CD14-positive monocyte (primary cell): ENCODE results near the gene ARFGAP2. TPM values are rescaled to one million over a fixed set of nuclear protein-coding genes. Genes with fewer than 3 reads are reported as not detected.

Source experiments
- DNase-seq, 3 donors: peaks; one replicate each; pipeline ENCODE4 v3.0.0-alpha.2; 2011 to 2022
- H2AFZ ChIP-seq: 2 replicates; pipeline ENCODE4 v1.6.0; 2012; ENCODE audit warnings: mild to moderate bottlenecking, low read depth, low read length, inconsistent platforms; ENCODE audit not compliant: insufficient read depth, poor library complexity, severe bottlenecking
- H3K27ac ChIP-seq, 2 donors: 1 replicate in 1 of 2; 2 replicates in 1 of 2; pipeline ENCODE4 v1.5.1; 2012 to 2013; ENCODE audit warnings: low read length in 2 of 2, control low read depth in 1 of 2, inconsistent platforms in 1 of 2, low read depth in 1 of 2, mild to moderate bottlenecking in 1 of 2
- H3K27me3 ChIP-seq, 2 donors: one replicate each; pipeline versions ENCODE4 v1.6.0 to v1.6.1; 2011 to 2013; ENCODE audit warnings: low read length in 2 of 2; ENCODE audit not compliant: control insufficient read depth in 2 of 2, insufficient read depth in 2 of 2
- H3K36me3 ChIP-seq, 2 donors: replicated peaks in 1 of 2; 1 replicate in 1 of 2; 2 replicates in 1 of 2; pipeline versions ENCODE4 v1.5.1 to v1.6.1; 2012 to 2013; ENCODE audit warnings: low read length in 2 of 2, control low read depth in 1 of 2, inconsistent platforms in 1 of 2, mild to moderate bottlenecking in 1 of 2; ENCODE audit not compliant: insufficient read depth in 2 of 2, control insufficient read depth in 1 of 2
- H3K4me1 ChIP-seq, 2 donors: 1 replicate in 1 of 2; 2 replicates in 1 of 2; pipeline versions ENCODE4 v1.5.1 to v1.6.1; 2012 to 2013; ENCODE audit warnings: low read length in 2 of 2, control low read depth in 1 of 2, inconsistent platforms in 1 of 2, mild to moderate bottlenecking in 1 of 2, moderate library complexity in 1 of 2; ENCODE audit not compliant: insufficient read depth in 2 of 2, control insufficient read depth in 1 of 2
- H3K4me2 ChIP-seq: replicated peaks from 2 replicates; pipeline ENCODE3; 2012; ENCODE audit warnings: low read length, moderate library complexity, mild to moderate bottlenecking; ENCODE audit not compliant: poor library complexity, severe bottlenecking; ENCODE audit errors: extremely low read depth
- H3K4me3 ChIP-seq, 3 experiments: fragments of 200-600 bp in 1 of 3; sonication (generic) in 1 of 3; replicated peaks in 1 of 3; 1 replicate in 2 of 3; 2 replicates in 1 of 3; pipeline ENCODE4 v1.5.1; 2011 to 2013; ENCODE audit warnings: low read length in 3 of 3, mild to moderate bottlenecking in 3 of 3, control low read depth in 2 of 3, low read depth in 2 of 3, inconsistent platforms in 1 of 3, moderate library complexity in 1 of 3
- H3K79me2 ChIP-seq: 2 replicates; pipeline ENCODE4 v1.6.0; 2012; ENCODE audit warnings: mild to moderate bottlenecking, control low read depth, inconsistent platforms, low read length, moderate library complexity; ENCODE audit not compliant: insufficient read depth
- H3K9ac ChIP-seq: 2 replicates; pipeline ENCODE4 v1.6.0; 2017; ENCODE audit warnings: low read length, mild to moderate bottlenecking; ENCODE audit not compliant: insufficient read depth, poor library complexity, severe bottlenecking
- H3K9me3 ChIP-seq, 2 donors: replicated peaks in 1 of 2; 1 replicate in 1 of 2; 2 replicates in 1 of 2; pipeline versions ENCODE4 v1.5.1 to v1.6.1; 2012 to 2013; ENCODE audit warnings: low read length in 2 of 2, control low read depth in 1 of 2; ENCODE audit not compliant: control insufficient read depth in 1 of 2, insufficient read depth in 1 of 2
- H4K20me1 ChIP-seq: 2 replicates; pipeline ENCODE4 v1.6.0; 2012; ENCODE audit warnings: mild to moderate bottlenecking, low read length, control low read depth, moderate library complexity; ENCODE audit not compliant: insufficient read depth
- H3K27ac Mint-ChIP-seq, 7 donors: one replicate each; pipeline ENCODE4 v1.8.0; 2020; ENCODE audit warnings: mild to moderate bottlenecking in 7 of 7, mixed read lengths in 7 of 7, moderate library complexity in 6 of 7, inconsistent platforms in 2 of 7
- H3K27me3 Mint-ChIP-seq, 3 donors: one replicate each; pipeline ENCODE4 v1.8.0; 2021 to 2022; ENCODE audit warnings: low read depth in 3 of 3, mild to moderate bottlenecking in 3 of 3, mixed read lengths in 3 of 3, moderate library complexity in 3 of 3, inconsistent platforms in 1 of 3
- H3K36me3 Mint-ChIP-seq, 2 donors: one replicate each; pipeline ENCODE4 v1.8.0; 2020; ENCODE audit warnings: mixed read lengths in 2 of 2, inconsistent platforms in 1 of 2, mild to moderate bottlenecking in 1 of 2
- H3K4me1 Mint-ChIP-seq: one replicate; pipeline ENCODE4 v1.8.0; 2020; ENCODE audit warnings: mild to moderate bottlenecking, mixed read lengths
- H3K4me3 Mint-ChIP-seq, 2 donors: one replicate each; pipeline ENCODE4 v1.8.0; 2020; ENCODE audit warnings: mild to moderate bottlenecking in 2 of 2, mixed read lengths in 2 of 2, moderate library complexity in 1 of 2
- H3K9me3 Mint-ChIP-seq, 7 donors: one replicate each; pipeline ENCODE4 v1.8.0; 2020 to 2022; ENCODE audit warnings: mixed read lengths in 7 of 7, mild to moderate bottlenecking in 6 of 7, moderate library complexity in 6 of 7, inconsistent platforms in 2 of 7
- CTCF ChIP-seq: fragments of 200-600 bp; IDR thresholded peaks from one replicate; pipeline ENCODE4 v1.8.0; 2022; ENCODE audit warnings: antibody characterized with exemption, mild to moderate bottlenecking
- WGBS: methylation state at CpG from one replicate; pipeline ENCODE4 v1.1.5; 2013; ENCODE audit warnings: missing lambda C conversion rate; ENCODE audit not compliant: insufficient coverage; 5-methylcytosine and 5-hydroxymethylcytosine counted together
- intact Hi-C, 2 donors: fragments of 100-400 bp; cut with micrococcal nuclease; formaldehyde crosslinking; loops; one replicate each; pipeline versions ENCODE4 v1.15.0 to v1.15.1; 2023
- polyA plus RNA-seq, 3 donors: library from polyadenylated mRNA; depleted of rRNA in 1 of 3; unstranded in 2 of 3; stranded (reverse) in 1 of 3; fragments of 300-500 nt in 2 of 3; fragments of >200 nt in 1 of 3; fragmentation: Illumina TruSeq in 2 of 3; gene quantifications; 1 replicate in 2 of 3; 2 replicates in 1 of 3; pipeline ENCODE4 v1.2.3, GENCODE V29; 2012 to 2021

ARFGAP2 gene
- polyA plus RNA-seq, 3 donors: 59.7 to 129 (median 61.0) TPM

- Mint-ChIP-seq H3K4me3 (no peak overlapping the region), H3K27me3 (peaks cover 3 to 10% (median 4%) of the 10 kb centered on the region in 3 donors), H3K9me3 (no peaks in the 10 kb centered on the region), H3K27ac (peak overlapping the region in 1 of 7 donors; percentile 57), H3K4me1 (peaks cover 6% of the 10 kb centered on the region), H3K36me3 (peaks cover 6 to 25% of the 10 kb centered on the region in 2 donors)
- no peak overlapping the region for H3K27ac ChIP-seq
- H4K20me1 ChIP-seq: peaks cover 23% of the 10 kb centered on the region
- no peak overlapping the region for H3K4me2 ChIP-seq
- H3K9me3 ChIP-seq: no peaks in the 10 kb centered on the region
- H3K4me1 ChIP-seq: no peaks in the 10 kb centered on the region
- peaks cover 0 to 20% of the 10 kb centered on the region in 2 donors for H3K36me3 ChIP-seq
- DNase-seq: no peak
- no peaks in the 10 kb centered on the region for H3K27me3 ChIP-seq
- H3K9ac ChIP-seq: no peak overlapping the region
- no CpG with 5 or more reads among the region's 5 CpGs for WGBS
- H2AFZ ChIP-seq: no peak overlapping the region
- intact Hi-C loops: no loop called here
- no peak for TF ChIP-seq CTCF
- H3K4me3 ChIP-seq: no peak overlapping the region
- no peaks in the 10 kb centered on the region for H3K79me2 ChIP-seq
Observed at GRCh38 chr11:47158242-47158641, 18.4 kb downstream of the ARFGAP2 start.

- intact Hi-C loops: loop anchor here in 1 of 2 donors (2.0 kb wide), 1 partner anchor 269 kb away; no protein-coding TSS in a partner anchor
- Histone ChIP-seq H3K9ac (no peak overlapping the region), H2AFZ (no peak overlapping the region), H3K4me1 (peaks cover 0 to 2% of the 10 kb centered on the region in 2 donors), H4K20me1 (peaks cover 23% of the 10 kb centered on the region), H3K4me2 (no peak overlapping the region), H3K4me3 (no peak overlapping the region), H3K36me3 (peaks cover 0 to 16% of the 10 kb centered on the region in 2 donors), H3K9me3 (no peaks in the 10 kb centered on the region), H3K27ac (no peak overlapping the region), H3K79me2 (no peaks in the 10 kb centered on the region), H3K27me3 (no peaks in the 10 kb centered on the region)
- TF ChIP-seq CTCF: no peak
- DNase-seq: no peak
- WGBS: 85% methylated on average over 7 of the region's 8 CpGs
- H3K27ac Mint-ChIP-seq: no peak overlapping the region
- H3K36me3 Mint-ChIP-seq: peaks cover 6 to 21% of the 10 kb centered on the region in 2 donors
- peaks cover 10% of the 10 kb centered on the region for H3K4me1 Mint-ChIP-seq
- H3K27me3 Mint-ChIP-seq: peaks cover 3 to 10% (median 4%) of the 10 kb centered on the region in 3 donors
- no peak overlapping the region for H3K4me3 Mint-ChIP-seq
- no peaks in the 10 kb centered on the region for H3K9me3 Mint-ChIP-seq
Observed at GRCh38 chr11:47157805-47158204, 18.9 kb downstream of the ARFGAP2 start.
